GM18858 (cell line): ENCODE measurements around the gene WNK1.
"Not testable (repeated sequence)": the region's sequence is repeated elsewhere in the genome, so short reads cannot be mapped to it uniquely, and the experiment has no call there.

Experiments
- ATAC-seq: cut with Tn5 transposase; IDR thresholded peaks from one replicate; pipeline ENCODE4 v1.9.1; 2021; ENCODE audit not compliant: unreplicated experiment

WNK1 gene

GRCh38 chr12:907413-908185 is 155.2 kb downstream of the WNK1 start:
- ATAC-seq: no peak

- ATAC-seq: no peak
Measured at GRCh38 chr12:909861-910260, 157.5 kb downstream of the WNK1 start.

DNA sequence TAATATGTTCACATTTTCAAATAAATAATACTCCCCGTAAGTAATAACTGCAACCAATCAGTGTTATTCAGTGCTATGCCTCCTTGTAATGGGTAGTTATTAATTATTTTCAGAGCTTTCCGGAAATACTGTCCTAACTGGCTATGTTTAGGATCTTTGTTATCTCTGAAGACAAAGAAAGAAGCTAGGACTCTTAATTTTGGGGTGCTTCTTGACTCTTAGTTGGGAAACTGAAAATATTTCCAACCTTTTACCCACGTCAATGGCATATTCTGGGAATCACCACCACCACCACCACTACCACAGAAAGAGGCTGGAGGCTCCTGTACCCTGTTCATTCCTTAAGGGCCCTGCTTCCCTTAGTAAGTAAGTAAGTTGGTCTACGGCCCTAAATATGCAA is 158.0 kb downstream of the WNK1 start:
- no peak for ATAC-seq

GRCh38 chr12:911191-911826 is 158.9 kb downstream of the WNK1 start:
- ATAC-seq: no peak

DNA sequence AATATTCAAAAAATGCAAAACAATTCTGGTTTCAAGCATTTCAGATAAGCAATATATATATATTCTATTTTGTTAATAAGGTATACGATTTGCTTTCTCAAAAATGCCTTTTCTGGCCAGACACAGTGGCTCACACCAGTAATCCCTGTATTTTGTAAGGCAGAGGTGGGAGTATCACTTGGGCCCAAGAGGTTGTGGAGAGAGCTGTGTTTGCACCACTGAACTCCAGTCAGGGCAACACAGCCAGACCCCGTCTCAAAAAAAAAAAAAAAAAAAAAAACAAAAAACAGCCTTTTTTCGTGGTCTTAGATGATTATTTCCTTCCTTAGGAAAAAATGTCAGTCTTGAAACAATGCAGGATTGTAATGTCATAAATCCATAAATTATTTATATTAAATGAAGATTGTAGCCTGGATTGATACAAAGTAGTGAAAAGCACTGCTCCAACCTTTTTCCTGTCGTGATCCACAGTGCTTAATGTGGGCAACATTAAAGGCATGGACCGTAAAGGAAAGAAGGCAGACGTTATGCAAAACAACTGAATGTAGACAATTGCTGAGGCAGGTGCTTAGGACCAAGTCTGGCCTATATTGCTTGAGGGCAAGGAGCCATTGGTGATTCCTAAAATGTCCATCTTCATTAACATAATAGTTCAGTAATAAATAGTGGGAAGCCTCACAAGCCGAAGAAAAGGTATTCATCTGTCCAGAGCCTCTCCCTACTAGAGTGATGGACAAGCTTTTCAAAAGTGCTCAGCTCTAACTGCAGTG is 160.3 kb downstream of the WNK1 start:
- no peak for ATAC-seq

DNA sequence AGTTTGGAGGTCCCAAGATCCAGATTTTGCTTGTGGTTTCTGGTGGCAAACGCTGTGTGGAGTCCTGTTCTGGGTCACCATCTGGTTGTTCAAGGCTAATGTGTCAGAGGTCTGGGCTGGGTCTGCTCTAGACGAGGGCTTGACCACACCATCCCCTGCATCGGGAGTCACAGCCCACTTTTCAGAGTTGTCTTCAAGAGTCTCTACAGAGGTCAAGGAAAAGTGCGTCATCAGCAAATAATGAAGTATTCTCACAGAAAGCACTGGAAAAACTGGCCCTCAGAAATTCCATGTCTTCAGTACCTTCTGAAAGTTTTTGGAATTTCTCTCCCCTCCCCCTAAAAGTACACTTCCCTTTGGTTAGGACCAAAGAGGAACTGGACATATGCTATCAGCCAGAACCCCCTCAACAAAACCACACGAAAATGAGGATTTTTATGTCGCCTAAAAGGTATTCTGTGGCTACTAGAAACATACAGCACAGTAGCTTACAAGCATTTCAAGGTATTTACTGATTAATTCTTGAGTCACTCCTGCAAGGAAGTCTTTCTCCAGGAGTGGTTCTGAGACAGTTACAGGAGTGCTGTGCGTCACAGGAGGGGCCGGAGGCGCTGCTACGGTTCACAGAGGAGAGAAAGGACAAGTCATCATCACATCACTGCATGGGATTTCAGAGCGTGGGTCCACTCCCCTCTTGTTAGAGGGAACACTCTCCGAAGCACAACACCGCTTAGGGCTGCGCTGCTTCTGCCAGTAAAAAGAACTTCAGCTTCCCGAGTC is 161.7 kb downstream of the WNK1 start:
- ATAC-seq: no peak

DNA sequence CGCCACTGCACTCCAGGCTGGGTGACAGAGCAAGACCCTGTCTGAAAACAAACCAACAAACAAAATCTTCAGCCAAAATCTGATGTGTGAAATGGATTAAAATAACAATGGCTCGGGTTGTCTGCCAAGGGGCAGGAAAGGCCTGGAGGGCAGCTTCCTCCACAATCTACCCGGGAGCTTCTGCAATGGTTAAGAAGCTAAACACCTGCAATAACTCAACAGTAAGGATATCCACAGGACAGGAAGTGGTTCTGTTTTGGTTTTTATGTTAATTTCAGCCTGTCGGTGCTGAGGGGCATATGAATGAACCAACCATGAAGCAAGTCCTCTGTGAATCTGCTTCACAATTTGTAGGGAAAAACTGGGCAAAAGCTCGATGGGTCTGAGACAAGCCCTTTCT is 162.7 kb downstream of the WNK1 start:
- no peak for ATAC-seq

- no peak for ATAC-seq
Measured at GRCh38 chr12:916240-916639, 163.9 kb downstream of the WNK1 start.

DNA sequence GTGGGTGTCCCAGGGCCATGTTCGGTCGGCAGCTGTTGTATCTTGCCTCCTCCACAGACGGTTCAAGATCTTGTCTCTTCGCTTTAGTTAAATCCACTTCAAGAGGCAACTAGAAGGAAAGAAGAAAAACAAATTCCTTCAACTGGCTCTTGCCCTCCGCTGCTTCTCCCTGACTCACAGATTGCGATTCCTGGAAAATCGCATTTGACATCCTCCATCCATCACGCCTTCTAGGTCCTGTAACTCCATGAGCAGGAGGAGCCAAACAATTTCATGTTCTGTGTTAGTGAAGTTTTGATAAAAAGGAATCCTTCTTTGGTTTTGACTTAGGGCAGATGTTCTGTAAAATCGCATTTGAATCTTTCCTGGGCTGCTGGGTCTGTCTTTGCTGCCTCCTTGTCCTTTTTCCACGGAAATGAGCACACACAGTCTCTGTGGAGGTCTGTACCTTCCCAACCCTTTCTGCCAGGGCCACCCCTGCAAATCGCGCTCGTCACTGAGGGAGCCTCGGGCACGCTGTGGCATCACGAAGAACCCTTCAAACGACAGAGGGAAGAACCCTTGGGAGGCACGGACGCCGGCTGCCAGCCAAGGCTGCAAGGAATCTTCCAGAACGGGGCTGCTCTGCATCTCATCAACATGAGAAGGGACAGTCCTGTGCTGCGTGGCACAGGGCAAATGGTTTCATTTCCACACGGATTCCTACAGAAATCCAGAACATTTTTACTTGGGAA is 164.5 kb downstream of the WNK1 start:
- no peak for ATAC-seq

DNA sequence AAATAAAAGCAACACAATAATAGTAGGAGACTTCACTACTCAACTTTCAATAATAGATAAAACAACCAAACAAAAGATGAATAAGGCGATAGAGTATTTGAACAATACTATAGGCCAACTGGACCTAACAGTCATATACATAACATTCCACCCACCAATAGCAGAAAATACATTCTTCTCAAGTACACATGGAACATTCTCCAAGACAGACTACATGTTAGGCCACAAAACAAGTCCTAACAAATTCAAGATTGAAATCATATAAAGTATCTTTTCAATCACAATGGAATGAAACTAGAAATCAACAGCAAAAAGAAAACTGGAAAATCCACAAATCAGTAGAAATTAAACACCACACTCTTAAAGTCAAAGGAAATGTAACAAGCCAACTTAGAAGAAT is 168.3 kb downstream of the WNK1 start:
- ATAC-seq: no peak

GRCh38 chr12:922285-922684 is 169.9 kb downstream of the WNK1 start:
- ATAC-seq: no peak

GRCh38 chr12:926641-927040 is 174.3 kb downstream of the WNK1 start:
- ATAC-seq: no peak

DNA sequence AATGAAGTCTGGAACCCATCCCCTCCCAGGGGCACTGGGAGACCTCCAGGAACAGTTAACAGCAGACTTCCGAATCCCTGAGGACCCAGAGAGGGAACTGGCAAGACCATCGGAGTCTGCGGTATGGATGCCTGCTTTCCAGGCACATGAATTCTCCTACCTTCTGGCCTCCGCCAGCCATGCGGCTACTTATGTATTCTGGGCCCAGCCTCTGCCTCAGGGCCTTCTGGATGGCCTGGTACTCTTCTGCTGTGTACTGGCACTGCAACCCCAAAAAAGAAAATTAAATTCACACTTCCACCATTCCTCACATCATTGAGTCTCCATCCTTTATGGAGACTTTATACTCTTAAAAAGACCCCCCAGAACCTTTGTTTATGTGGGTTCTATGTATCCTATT is 178.7 kb downstream of the WNK1 start:
- no peak for ATAC-seq

DNA sequence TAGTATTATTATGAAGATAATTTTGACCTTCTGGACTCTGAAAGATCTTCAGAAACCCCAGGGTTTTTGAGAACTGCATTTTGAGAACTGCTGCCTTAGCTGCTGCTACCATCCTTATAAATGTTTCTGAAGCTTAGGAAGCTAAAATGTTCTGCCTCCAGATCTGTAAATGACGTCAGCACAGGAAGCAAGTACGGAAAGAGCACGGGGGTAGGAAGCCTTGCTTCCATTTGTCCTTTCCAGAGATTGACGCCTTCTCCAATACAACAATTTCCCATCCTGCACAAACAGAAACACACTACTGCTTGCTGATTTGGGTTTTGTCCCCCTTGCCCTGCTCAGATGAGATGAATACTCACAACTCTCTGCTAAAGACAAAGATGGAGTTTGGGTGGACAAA is 179.2 kb downstream of the WNK1 start:
- ATAC-seq: no peak

DNA sequence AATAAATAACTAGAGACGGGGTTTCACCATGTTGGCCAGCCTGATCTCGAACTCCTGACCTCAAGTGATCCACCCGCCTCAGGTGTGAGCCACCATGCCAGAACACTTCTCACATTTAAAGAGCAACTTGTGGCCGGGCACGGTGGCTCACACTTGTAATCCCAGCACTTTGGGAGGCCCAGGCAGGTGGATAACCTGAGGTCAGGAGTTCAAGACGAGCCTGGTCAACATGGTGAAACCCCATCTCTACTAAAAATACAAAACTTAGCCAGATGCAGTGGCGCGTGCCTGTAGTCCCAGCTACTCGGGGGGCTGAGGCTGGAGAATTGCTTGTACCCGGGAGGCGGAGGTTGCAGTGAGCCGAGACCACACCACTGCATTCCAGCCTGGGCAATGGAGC is 183.5 kb downstream of the WNK1 start:
- ATAC-seq: not testable (repeated sequence)

GRCh38 chr12:936377-937345 is 184.3 kb downstream of the WNK1 start:
- ATAC-seq: no peak

GRCh38 chr12:938810-939209 is 186.4 kb downstream of the WNK1 start:
- no peak for ATAC-seq

DNA sequence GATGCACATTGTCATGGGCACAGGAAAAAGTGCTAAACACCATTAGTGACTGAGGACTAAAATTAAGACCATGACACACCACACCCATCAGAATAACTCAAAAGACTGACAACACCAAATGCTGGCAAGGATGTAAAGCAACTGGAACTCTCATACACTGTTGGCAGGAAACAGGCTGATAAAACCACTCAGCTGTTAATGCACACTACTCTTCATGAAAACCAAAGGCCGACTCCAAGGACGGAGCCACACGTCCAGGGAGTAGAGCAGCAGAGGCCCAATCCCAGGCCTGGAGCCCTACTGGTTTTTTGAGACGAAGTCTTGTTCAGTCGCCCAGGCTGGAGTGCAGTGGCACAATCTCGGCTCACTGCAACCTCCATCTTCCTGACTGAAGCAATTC is 190.7 kb downstream of the WNK1 start:
- ATAC-seq: no peak

DNA sequence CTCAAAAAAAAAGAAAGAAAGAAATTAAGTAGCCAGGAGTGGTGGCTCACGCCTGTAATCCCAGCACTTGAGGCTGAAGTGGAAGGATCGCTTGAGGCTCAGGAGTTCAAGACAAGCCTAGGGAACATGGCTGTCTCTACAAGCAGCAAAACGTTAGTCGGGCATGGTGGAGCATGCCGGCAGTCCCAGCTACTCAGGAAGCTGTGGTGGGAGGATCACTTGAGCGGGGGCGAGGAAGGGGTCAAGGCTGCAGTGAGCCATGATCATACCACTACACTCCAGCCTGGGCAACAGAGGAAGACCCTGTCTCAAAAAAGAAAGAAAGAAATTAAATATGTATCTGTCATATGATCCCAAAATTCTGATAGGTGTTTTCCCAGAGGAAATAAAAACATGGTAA is 191.8 kb downstream of the WNK1 start:
- no peak for ATAC-seq
